ENCODE results near the gene STX18.
"Not testable (repeated sequence)": the region's sequence is repeated elsewhere in the genome, so short reads cannot be mapped to it uniquely, and the experiment has no call there.

STX18 gene

GRCh38 chr4:4541661-4542570 lies at the start of gene STX18:
Gene STX18 (minus strand): TSS chr4:4542048. CDS start chr4:4541964, 84 bp downstream.
- peak; percentile 57 for DNase-seq

DNA sequence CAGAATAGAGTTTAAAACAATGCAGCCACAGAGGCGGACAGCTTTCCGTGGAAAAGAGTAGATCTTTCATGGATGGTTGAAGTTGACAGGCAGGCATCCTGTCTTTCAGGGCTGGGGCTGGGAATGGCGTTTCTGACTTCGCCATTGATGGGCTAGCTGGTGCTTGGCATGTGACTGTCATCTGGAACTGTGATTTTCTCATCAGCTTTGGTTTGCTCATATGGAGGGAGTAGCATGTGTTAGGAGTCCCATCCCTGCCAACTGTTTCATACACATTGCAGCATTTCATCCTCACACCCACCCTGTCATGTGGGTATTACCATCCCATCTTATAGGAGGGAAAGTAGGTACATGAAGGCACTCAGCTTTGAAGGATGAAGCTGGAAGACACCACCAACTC lies 49.2 kb upstream of the STX18 start:
- no peak for DNase-seq

DNA sequence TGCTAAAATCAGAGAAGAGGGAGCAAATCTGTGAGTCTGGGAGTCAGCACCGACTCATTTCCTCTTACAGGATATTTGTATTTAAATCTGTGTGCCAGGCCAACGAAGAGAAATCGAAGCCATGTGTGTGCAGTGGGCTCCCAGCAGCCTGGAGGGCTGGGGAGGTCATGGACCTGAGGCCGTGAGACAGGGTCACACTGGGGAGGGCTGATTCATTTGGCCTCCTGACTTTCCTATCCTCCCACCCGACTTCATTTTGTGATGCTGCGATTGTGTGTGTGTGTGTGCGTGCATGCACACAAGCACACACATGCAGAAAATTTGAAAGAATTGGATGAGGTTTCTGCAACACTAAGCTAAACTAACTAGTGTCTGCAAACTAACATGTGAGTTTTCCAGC lies 48.7 kb upstream of the STX18 start:
- no peak for DNase-seq

- DNase-seq: no peak
Observed at GRCh38 chr4:4585012-4585670, 43.3 kb upstream of the STX18 start.

GRCh38 chr4:4583606-4584005 lies 41.8 kb upstream of the STX18 start:
- no peak for DNase-seq

DNA sequence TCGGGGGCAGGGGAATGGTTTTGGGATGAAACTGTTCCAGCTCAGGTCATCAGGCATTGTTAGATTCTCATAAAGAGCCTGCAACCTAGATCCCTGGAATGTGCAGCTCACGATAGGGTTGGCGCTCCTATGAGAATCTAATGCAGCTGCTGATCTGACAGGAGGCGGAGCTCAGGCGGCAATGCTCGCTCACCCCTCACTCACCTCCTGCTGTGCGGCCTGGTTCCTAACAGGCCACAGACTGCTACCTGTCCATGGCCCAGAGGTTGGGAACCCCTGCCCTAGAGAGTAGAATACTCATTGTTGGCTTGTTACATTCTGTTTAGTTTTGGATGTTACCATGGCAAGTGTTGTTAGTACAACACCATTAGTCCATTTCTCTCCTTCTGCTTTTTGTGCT lies 40.8 kb upstream of the STX18 start:
- DNase-seq: no peak

DNA sequence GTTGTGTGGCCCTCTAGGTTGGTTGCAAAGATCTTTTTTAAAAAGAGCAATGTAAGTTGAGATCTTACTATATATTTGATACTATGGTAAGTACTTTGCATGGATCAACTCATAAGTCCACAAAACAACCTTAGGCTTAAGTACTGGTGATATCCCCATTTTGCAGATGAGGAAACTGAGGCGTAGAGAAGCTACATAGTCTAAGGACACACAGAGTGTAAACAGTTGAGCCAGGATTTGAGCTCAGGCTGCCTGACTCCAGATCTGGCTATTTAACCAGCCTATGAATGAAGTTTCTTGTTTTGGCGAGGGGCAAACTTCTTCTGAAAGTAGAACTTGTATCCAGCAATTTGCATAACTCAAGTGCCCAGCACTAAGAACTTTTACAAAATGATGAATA lies 38.6 kb upstream of the STX18 start:
- DNase-seq: no peak

DNA sequence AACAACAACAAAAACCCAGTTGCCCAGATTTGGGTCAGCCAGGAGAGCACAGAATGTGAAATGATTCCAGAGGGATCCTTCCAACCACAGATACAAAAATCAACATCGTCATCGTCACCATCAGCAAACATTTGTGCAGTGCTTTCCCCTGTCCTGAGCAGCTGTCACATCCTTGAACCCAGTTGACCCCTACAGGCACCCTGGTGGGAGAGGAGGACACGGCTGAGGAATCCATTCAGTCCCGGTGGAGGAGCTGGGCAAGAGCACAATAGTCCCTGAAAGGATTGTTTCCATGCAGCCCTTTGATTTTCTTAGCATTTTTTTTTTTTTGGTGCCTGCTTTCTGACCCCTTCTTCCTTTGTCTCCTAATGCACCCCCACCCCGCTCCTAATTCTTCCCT lies 37.1 kb upstream of the STX18 start:
- DNase-seq: no peak

GRCh38 chr4:4577359-4577875 lies 35.6 kb upstream of the STX18 start:
- DNase-seq: no peak

- peak; percentile 56 for DNase-seq
Observed at GRCh38 chr4:4575284-4576211, 33.7 kb upstream of the STX18 start.

DNA sequence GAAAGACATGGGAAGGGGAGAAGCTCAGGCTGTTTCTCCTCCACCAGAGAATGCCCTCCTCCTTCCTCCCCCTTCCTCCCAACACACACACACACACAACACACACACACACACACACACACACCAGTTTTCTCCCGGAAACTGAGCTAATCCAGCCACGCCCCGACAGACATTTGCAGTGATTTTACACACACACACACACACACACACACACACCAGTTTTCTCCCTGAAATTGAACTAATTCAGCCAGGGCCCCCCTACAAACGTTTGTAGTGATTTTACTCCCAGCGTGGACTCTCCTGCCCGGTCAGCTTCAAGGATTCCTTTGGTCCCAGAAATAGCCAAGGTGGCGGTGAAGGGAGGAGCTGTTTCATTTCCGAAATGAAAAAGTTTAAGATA lies 32.9 kb upstream of the STX18 start:
- no peak for DNase-seq

DNA sequence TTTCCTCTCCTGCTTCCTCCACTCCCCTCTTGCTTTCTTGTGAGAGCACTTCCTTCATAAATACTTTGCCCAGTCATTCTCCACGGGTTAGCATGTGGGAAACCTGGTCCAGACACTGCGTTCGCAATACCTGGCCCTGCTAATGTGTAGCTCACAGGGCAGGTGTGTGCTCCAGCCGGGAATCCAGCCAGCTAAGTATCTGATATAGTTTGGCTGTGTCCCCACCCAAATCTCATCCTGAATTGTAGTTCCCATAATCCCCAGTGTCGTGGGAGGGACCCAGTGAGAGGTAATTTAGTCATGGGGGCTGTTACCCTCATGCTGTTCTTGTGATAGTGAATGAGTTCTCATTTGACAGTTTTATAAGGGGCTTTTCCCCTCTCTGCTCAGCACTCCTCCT lies 32.2 kb upstream of the STX18 start:
- no peak for DNase-seq

DNA sequence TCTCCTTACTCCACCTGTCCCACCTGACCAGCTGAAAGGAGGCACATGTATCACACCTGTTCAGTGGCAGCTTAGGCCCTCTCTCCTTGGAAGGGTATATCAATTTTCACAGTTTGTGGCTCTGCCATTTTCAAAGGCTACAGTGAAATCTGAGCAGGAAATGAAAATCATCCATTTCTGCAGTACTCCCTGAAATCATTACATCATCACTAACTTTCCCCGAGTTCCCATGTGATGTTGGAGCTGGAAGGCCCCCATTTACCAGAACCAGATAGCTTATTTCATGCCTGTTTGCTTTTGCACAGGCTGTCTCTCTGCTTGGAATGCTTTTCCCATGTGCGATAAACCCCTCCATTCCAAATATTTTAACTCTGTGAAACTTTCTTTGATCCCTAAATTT lies 31.0 kb upstream of the STX18 start:
- no peak for DNase-seq

DNA sequence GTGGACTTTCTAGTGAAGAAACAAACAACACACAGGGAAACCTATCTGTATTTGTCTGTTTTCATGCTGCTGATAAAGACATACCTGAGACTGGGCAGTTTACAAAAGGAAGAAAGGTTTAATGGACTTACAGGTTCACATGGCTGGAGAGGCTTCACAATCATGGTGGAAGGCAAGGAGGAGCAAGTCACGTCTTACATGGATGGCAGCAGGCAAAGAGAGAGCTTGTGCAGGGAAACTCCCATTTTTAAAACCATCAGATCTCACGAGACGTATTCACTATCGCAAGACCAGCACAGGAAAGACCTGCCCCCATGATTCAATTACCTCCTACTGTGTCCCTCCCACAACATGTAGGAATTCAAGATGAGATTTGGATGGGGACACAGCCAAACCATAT lies 28.0 kb upstream of the STX18 start:
- not testable (repeated sequence) for DNase-seq

- no peak for DNase-seq
Observed at GRCh38 chr4:4568806-4569427, 27.1 kb upstream of the STX18 start.

- DNase-seq: not testable (repeated sequence)
Observed at GRCh38 chr4:4566359-4566758, 24.5 kb upstream of the STX18 start.

DNA sequence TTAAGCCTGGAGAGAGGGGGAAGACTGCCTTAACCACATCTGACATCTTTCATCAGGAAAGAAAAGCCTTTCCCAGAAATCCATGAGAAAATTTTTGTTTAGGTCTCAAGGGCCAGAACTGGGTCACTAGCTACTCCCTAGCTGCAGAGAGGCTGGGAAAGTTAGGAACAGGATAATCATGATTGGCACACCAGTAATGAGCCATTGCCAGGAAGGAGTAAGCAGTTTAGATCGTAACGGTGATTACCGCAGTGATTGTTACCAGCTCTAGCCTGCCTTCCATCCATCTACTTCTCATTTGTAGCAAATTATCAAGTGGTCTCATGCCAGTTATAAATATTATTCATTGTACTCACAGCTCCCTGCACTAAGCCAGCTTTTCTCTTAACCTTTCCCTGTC lies 22.7 kb upstream of the STX18 start:
- no peak for DNase-seq

DNA sequence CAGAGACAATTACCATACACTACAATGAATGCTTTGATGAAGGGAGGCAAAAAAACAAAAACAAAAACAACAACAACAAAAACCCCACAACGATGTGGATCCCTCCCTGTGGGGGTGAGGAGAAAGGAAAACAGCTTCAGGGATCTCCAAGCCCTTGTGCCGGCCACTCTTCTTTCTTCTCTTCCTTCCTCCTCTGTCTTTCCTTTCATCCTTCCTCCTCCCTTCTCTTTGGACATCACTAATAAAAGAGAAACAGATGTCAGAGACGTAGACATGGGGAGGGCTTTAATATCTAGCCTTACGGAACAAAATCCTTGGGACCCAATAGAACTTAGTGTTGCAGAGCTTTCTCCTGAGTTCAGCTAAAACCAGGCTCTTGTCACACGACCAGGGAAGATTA lies 18.8 kb upstream of the STX18 start:
- DNase-seq: no peak

GRCh38 chr4:4560136-4560535 lies 18.3 kb upstream of the STX18 start:
- DNase-seq: no peak

GRCh38 chr4:4559596-4559995 lies 17.7 kb upstream of the STX18 start:
- DNase-seq: no peak

- no peak for DNase-seq
Observed at GRCh38 chr4:4558881-4559280, 17.0 kb upstream of the STX18 start.

DNA sequence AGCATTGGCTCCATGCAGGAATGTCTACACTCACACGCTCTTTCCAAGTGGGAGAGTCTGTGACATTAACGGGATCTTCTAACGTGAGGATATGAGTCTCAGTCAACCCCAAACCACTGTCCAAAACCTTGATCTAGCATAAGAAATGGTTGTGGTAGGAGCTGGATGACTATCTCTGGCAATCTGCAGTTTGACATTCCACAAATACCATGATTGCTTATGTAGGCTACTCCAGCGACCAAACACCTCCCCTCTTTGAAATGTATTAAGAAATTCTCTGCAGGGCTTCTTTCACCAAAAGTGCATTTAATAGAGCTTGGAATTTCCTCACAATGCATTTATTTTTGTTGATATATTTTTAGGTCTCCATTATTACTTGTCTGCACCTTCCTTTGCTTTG lies 14.1 kb upstream of the STX18 start:
- DNase-seq: no peak

DNA sequence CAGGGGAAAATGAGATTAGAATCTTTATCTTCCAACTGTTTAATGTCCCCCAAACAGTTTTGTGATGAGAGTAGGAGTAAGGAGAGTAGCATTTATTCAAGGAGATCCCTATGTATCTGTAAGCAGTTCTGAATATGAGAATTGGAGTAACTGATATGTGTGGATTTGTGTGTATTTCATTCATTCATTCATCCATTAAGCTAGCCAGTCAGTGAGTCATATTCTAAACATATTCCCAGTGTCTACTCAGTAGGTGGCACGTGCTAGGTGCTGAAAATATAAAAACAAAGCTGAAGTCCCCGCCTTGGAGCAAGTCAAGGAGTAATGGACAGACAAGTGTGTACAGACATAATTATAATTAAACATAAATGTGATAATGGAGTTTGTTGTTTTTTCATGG lies 12.4 kb upstream of the STX18 start:
- no peak for DNase-seq

All from NCI-H510A (cell line).